Measurements from ENCODE around the gene CHI3L2. TPM values are rescaled to one million over a fixed set of nuclear protein-coding genes. Genes with fewer than 3 reads are reported as not detected.

The CHI3L2 gene
- total and polyA plus RNA-seq, 9 of the 15 experiments (the other 6 are each of a cell fraction or from before 2014, with no cell fraction given): 0.07 to 0.27 (median 0.15) TPM; not detected in 6

DNA sequence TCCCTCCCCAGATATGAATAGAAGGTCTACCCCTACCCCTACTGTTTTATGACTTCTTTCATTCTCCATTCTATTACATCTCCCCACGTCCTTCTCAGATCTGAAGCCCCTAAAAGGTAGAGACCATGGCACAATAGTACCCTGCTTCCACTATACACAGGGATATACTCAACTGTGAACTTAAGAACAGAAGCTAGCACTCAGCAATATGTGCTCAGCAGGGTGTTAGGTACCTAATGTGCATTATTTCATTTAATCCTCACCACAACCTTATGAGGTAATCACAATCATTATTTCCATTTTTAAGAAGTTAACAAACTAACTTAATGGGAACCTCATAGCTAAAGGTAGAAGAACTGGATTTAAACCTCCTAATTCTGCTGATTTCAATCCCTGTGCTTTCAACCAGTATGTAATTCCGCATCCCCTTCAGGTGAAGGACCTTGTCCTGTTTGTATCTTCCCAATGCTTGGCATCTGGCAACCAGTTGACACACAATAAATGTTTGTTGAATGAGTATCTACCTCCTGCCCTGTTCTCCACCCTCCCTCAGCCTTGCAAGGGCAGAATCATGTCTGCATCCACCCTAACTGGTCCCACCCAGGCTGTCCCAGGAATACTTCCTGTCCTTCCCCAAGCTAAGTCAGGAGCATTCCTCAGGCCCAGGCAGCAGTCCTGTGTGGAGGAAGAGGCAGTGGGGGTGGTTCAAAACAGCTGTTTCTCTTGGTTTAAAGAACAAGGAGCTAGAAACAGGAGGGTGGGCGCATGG, 33.6 kb upstream of the CHI3L2 start:
- no peak for ATAC-seq
- intact Hi-C loops (cut with micrococcal nuclease) (no loop called here), in situ Hi-C loops (cut with MboI) (no loop called here)
- Histone ChIP-seq H3K4me3 (no peak overlapping the region), H3K9ac (ENCODE audit: insufficient read depth in 1 of 2, low read depth in 2 of 2, low read length in 2 of 2) (no peak overlapping the region), H4K20me1 (replicated peaks; ENCODE audit: control insufficient read depth, insufficient read depth, low read length) (no peaks in the 10 kb centered on the region), H3K36me3 (ENCODE audit: control insufficient read depth, insufficient read depth, low read length) (no peaks in the 10 kb centered on the region; the same call in 2 of the 3 replicates), H3K9me3 (replicated peaks; ENCODE audit: control insufficient read depth, insufficient read depth, low read depth, low read length) (no peaks in the 10 kb centered on the region), H3K27me3 (ENCODE audit: control insufficient read depth in 2 of 2, insufficient read depth in 2 of 2, low read length in 2 of 2) (no peaks in the 10 kb centered on the region), H3K4me1 (replicated peaks in 1 of 2; ENCODE audit: control insufficient read depth in 2 of 2, insufficient read depth in 2 of 2, low read length in 2 of 2) (peaks cover 3 to 7% of the 10 kb centered on the region in 2 experiments; a peak in 4 of 5 replicates), H3K4me2 (ENCODE audit: insufficient read depth, low read length) (no peak overlapping the region), H2AFZ (ENCODE audit: low read depth, low read length) (no peak overlapping the region), H3K27ac (ENCODE audit: extremely low read depth, low read depth, low read length) (no peak overlapping the region), H3K9me1 (ENCODE audit: control insufficient read depth, insufficient read depth, low read length) (no peaks in the 10 kb centered on the region), H3K79me2 (ENCODE audit: control insufficient read depth, insufficient read depth, low read length) (no peaks in the 10 kb centered on the region)
- WGBS (ENCODE audit: insufficient coverage, low coverage, missing lambda C conversion rate): 16% methylated on average over 3 of the region's 3 CpGs
- TF ChIP-seq DACH1 (IDR thresholded peaks at IDR 0.05; ENCODE audit: partially characterized antibody) (peak; percentile 24), CBFB (CRISPR knock-in tag; IDR thresholded peaks at IDR 0.05) (no peak)
- no TSS peak for BruUV-seq (replicated peaks)
- FAIRE-seq: no peak
- ChIA-PET POLR2A (interaction anchor here (2.2 kb wide), 1 partner anchor 11 kb away, joined by 9 read pairs; no protein-coding TSS in a partner anchor), CTCF (ENCODE audit: low intra/inter-chr PET ratio) (no interaction called here)
- DNase-seq (ENCODE audit: extremely low read depth in 1 of 4, low spot score in 3 of 4): no peak

DNA sequence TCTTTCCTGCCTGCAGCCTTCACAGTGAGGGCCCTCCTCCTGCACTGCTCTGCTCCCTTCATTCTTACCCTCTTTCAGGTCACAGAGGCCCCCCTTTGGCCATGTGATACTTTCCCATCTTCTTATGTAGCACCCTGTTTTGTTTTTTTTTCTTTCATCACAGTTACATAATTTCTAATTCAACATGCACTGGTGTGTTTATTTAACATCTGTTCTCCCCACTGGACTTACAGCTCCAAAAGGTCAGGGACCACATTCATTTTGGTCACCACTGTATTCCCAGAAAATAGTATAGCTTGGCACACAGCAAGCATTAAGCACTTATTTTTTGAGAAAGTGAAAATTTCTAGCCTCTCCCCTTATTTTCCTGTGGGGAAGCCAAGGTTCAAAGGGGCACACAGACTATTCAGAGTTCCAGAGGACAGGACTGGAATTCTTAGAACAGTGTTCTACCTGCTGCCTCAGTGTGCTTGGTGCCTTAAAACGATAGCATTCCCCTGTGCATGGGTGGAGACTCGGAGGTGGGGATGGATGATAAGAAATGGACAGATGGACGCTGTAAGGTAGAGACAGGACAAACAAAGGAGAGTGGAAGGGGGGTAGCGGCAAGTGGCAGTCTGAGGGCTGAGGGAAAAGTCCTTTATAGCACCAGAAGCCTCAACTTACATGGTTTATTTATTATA, 32.4 kb upstream of the CHI3L2 start:
- POLR2A ChIA-PET: interaction anchor here (1.1 to 1.6 kb wide), 2 partner anchors 12 to 16 kb away, joined by 4 read pairs; no protein-coding TSS in a partner anchor
- DNase-seq (ENCODE audit: extremely low read depth in 1 of 4, low spot score in 3 of 4) (peak in 3 of 4 experiments; percentile 39 to 52 (median 45)), ATAC-seq (no peak), FAIRE-seq (peak; percentile 54)
- no peaks in the 10 kb centered on the region for H3K9me3 ChIP-seq (replicated peaks; ENCODE audit: control insufficient read depth, insufficient read depth, low read depth, low read length)
- no peaks in the 10 kb centered on the region for H3K9me1 ChIP-seq (ENCODE audit: control insufficient read depth, insufficient read depth, low read length)
- no peaks in the 10 kb centered on the region for H3K79me2 ChIP-seq (ENCODE audit: control insufficient read depth, insufficient read depth, low read length)
- intact Hi-C loops (cut with micrococcal nuclease): no loop called here
- TF ChIP-seq NFE2 (IDR thresholded peaks at IDR 0.05; ENCODE audit: low read depth) (no peak), KAT8 (IDR thresholded peaks at IDR 0.05; ENCODE audit: low read depth) (no peak), IRF2 (CRISPR knock-in tag; IDR thresholded peaks at IDR 0.05) (no peak), CBFA2T3 (IDR thresholded peaks at IDR 0.05) (peak; percentile 53), CBFA2T2 (conservative IDR thresholded peaks at IDR 0.05) (0 out of 2 replicates have a peak, but pooled peaks have one; percentile 17)
- TF ChIP-seq, protein P1, sequence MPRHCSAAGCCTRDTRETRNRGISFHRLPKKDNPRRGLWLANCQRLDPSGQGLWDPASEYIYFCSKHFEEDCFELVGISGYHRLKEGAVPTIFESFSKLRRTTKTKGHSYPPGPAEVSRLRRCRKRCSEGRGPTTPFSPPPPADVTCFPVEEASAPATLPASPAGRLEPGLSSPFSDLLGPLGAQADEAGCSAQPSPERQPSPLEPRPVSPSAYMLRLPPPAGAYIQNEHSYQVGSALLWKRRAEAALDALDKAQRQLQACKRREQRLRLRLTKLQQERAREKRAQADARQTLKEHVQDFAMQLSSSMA (CRISPR knock-in tag; IDR thresholded peaks at IDR 0.05): no peak
- TF ChIP-seq, protein P2, sequence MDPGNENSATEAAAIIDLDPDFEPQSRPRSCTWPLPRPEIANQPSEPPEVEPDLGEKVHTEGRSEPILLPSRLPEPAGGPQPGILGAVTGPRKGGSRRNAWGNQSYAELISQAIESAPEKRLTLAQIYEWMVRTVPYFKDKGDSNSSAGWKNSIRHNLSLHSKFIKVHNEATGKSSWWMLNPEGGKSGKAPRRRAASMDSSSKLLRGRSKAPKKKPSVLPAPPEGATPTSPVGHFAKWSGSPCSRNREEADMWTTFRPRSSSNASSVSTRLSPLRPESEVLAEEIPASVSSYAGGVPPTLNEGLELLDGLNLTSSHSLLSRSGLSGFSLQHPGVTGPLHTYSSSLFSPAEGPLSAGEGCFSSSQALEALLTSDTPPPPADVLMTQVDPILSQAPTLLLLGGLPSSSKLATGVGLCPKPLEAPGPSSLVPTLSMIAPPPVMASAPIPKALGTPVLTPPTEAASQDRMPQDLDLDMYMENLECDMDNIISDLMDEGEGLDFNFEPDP (CRISPR knock-in tag; IDR thresholded peaks at IDR 0.05): no peak
- TF ChIP-seq, protein P3, sequence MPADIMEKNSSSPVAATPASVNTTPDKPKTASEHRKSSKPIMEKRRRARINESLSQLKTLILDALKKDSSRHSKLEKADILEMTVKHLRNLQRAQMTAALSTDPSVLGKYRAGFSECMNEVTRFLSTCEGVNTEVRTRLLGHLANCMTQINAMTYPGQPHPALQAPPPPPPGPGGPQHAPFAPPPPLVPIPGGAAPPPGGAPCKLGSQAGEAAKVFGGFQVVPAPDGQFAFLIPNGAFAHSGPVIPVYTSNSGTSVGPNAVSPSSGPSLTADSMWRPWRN (IDR thresholded peaks at IDR 0.05; ENCODE audit: low read depth): no peak
- H2AFZ ChIP-seq (ENCODE audit: low read depth, low read length): no peak overlapping the region
- H3K27me3 ChIP-seq (ENCODE audit: control insufficient read depth in 2 of 2, insufficient read depth in 2 of 2, low read length in 2 of 2): no peaks in the 10 kb centered on the region
- no peak overlapping the region for H3K9ac ChIP-seq (ENCODE audit: insufficient read depth in 1 of 2, low read depth in 2 of 2, low read length in 2 of 2)
- no peak overlapping the region for H3K27ac ChIP-seq (ENCODE audit: extremely low read depth, low read depth, low read length)
- in situ Hi-C loops (cut with MboI): no loop called here
- no peaks in the 10 kb centered on the region for H4K20me1 ChIP-seq (replicated peaks; ENCODE audit: control insufficient read depth, insufficient read depth, low read length)
- peaks cover 3 to 7% of the 10 kb centered on the region in 2 experiments; a peak in 4 of 5 replicates for H3K4me1 ChIP-seq (replicated peaks in 1 of 2; ENCODE audit: control insufficient read depth in 2 of 2, insufficient read depth in 2 of 2, low read length in 2 of 2)
- no TSS peak for BruUV-seq (replicated peaks)
- 2% methylated on average over 4 of the region's 4 CpGs for WGBS (ENCODE audit: insufficient coverage, low coverage, missing lambda C conversion rate)
- H3K4me3 ChIP-seq: no peak overlapping the region
- CTCF ChIA-PET (ENCODE audit: low intra/inter-chr PET ratio): no interaction called here
- H3K36me3 ChIP-seq (ENCODE audit: control insufficient read depth, insufficient read depth, low read length): no peaks in the 10 kb centered on the region
- no peak overlapping the region for H3K4me2 ChIP-seq (ENCODE audit: insufficient read depth, low read length)
